ENCODE data around the gene ZFR.

DNA sequence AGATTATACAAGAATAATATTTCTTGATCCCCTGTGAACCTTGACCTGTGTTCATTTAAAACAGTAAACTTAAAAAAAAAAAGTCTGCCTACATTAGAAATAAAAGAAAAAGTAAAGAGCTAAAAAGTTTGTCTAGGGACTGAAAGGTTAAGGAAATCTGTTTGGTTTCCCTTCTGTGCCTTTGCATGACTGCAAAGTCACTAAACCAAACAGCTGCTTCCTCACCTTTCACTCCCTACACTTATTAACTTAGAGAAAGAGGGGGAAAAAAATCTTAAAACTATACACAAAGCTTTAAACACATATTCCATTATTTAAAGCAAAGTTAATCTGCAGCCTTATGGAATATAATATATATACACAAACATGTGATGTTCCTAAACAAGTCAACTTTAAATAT is 65.1 kb downstream of the ZFR start:
- TF ChIP-seq, protein P1, sequence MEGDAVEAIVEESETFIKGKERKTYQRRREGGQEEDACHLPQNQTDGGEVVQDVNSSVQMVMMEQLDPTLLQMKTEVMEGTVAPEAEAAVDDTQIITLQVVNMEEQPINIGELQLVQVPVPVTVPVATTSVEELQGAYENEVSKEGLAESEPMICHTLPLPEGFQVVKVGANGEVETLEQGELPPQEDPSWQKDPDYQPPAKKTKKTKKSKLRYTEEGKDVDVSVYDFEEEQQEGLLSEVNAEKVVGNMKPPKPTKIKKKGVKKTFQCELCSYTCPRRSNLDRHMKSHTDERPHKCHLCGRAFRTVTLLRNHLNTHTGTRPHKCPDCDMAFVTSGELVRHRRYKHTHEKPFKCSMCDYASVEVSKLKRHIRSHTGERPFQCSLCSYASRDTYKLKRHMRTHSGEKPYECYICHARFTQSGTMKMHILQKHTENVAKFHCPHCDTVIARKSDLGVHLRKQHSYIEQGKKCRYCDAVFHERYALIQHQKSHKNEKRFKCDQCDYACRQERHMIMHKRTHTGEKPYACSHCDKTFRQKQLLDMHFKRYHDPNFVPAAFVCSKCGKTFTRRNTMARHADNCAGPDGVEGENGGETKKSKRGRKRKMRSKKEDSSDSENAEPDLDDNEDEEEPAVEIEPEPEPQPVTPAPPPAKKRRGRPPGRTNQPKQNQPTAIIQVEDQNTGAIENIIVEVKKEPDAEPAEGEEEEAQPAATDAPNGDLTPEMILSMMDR (IDR thresholded peaks at IDR 0.05) = no peak
- TF ChIP-seq EP300 (IDR thresholded peaks at IDR 0.05) = no peak
- no peak for TF ChIP-seq POLR2AphosphoS5 (IDR thresholded peaks at IDR 0.05)
- TF ChIP-seq POLR2A (IDR thresholded peaks at IDR 0.05) = no peak

Measured in stomach (tissue), 4 donors.